ENCODE measurements around the gene POPDC2. TPM values are rescaled to one million over a fixed set of nuclear protein-coding genes. Genes with fewer than 3 reads are reported as not detected.

The POPDC2 gene
- polyA plus RNA-seq, 4 donors: 2.7 to 8.4 (median 4.5) TPM

GRCh38 chr3:119642746-119643473 is 17.5 kb downstream of the POPDC2 start:
- no peak for DNase-seq (ENCODE audit: low read depth in 4 of 4, low spot score in 3 of 4)

- no peak for DNase-seq (ENCODE audit: low read depth in 4 of 4, low spot score in 3 of 4)
These were observed 19.0 kb downstream of the POPDC2 start for GRCh38 chr3:119641416-119641815.

- no peak for DNase-seq (ENCODE audit: low read depth in 4 of 4, low spot score in 3 of 4)
These were observed 20.7 kb downstream of the POPDC2 start for GRCh38 chr3:119639494-119640350.

- DNase-seq (ENCODE audit: low read depth in 4 of 4, low spot score in 3 of 4): no peak
These were observed 22.5 kb downstream of the POPDC2 start for GRCh38 chr3:119637679-119638477.

GRCh38 chr3:119636891-119637611 is 23.3 kb downstream of the POPDC2 start:
- no peak for DNase-seq (ENCODE audit: low read depth in 4 of 4, low spot score in 3 of 4)

- DNase-seq (ENCODE audit: low read depth in 4 of 4, low spot score in 3 of 4): no peak
These were observed 24.1 kb downstream of the POPDC2 start for GRCh38 chr3:119636249-119636648.

- DNase-seq (ENCODE audit: low read depth in 4 of 4, low spot score in 3 of 4): no peak
These were observed 24.7 kb downstream of the POPDC2 start for GRCh38 chr3:119635719-119636118.

- DNase-seq (ENCODE audit: low read depth in 4 of 4, low spot score in 3 of 4): no peak
These were observed 27.6 kb downstream of the POPDC2 start for GRCh38 chr3:119632829-119633228.

- DNase-seq (ENCODE audit: low read depth in 4 of 4, low spot score in 3 of 4): no peak
These were observed 28.2 kb downstream of the POPDC2 start for GRCh38 chr3:119632216-119632615.

- no peak for DNase-seq (ENCODE audit: low read depth in 4 of 4, low spot score in 3 of 4)
These were observed 28.9 kb downstream of the POPDC2 start for GRCh38 chr3:119631516-119631915.

GRCh38 chr3:119630880-119631329 is 29.5 kb downstream of the POPDC2 start:
- DNase-seq (ENCODE audit: low read depth in 4 of 4, low spot score in 3 of 4): no peak

GRCh38 chr3:119630128-119630879 is 30.1 kb downstream of the POPDC2 start:
- no peak for DNase-seq (ENCODE audit: low read depth in 4 of 4, low spot score in 3 of 4)

GRCh38 chr3:119628816-119629445 is 31.5 kb downstream of the POPDC2 start:
- DNase-seq (ENCODE audit: low read depth in 4 of 4, low spot score in 3 of 4): no peak

- no peak for DNase-seq (ENCODE audit: low read depth in 4 of 4, low spot score in 3 of 4)
These were observed 32.0 kb downstream of the POPDC2 start for GRCh38 chr3:119628390-119628789.

- DNase-seq (ENCODE audit: low read depth in 4 of 4, low spot score in 3 of 4): no peak
These were observed 32.9 kb downstream of the POPDC2 start for GRCh38 chr3:119627461-119627860.

GRCh38 chr3:119626196-119626595 is 34.2 kb downstream of the POPDC2 start:
- DNase-seq (ENCODE audit: low read depth in 4 of 4, low spot score in 3 of 4): no peak

- no peak for DNase-seq (ENCODE audit: low read depth in 4 of 4, low spot score in 3 of 4)
These were observed 34.8 kb downstream of the POPDC2 start for GRCh38 chr3:119625451-119626153.

- DNase-seq (ENCODE audit: low read depth in 4 of 4, low spot score in 3 of 4): no peak
These were observed 36.2 kb downstream of the POPDC2 start for GRCh38 chr3:119624002-119624720.
